Smooth muscle cell (in vitro differentiated cells): Measurements from ENCODE around the gene F2RL3. TPM values are rescaled to one million over a fixed set of nuclear protein-coding genes. Genes with fewer than 3 reads are reported as not detected.

Experiments
- DNase-seq: peaks from one replicate; lab custom pipeline; 2025; ENCODE audit not compliant: unreplicated experiment; lab: John Stamatoyannopoulos, UW
- H2AFZ ChIP-seq: fragments of 200-600 bp; sonication (generic); 2 replicates; pipeline ENCODE4 v1.6.0; 2016; ENCODE audit warnings: antibody characterized with exemption, low read depth, mild to moderate bottlenecking
- H3F3A ChIP-seq: fragments of 200-600 bp; sonication (generic); 2 replicates; pipeline ENCODE4 v1.6.0; 2017; ENCODE audit warnings: antibody characterized with exemption, low read depth
- H3K27ac ChIP-seq: fragments of 200-600 bp; sonication (generic); 2 replicates; pipeline ENCODE4 v1.5.1; 2016; ENCODE audit warnings: low read depth, mild to moderate bottlenecking
- H3K27me3 ChIP-seq: fragments of 200-600 bp; sonication (generic); 2 replicates; pipeline ENCODE4 v1.6.1; 2016; ENCODE audit warnings: low read depth, mild to moderate bottlenecking
- H3K36me3 ChIP-seq: fragments of 200-600 bp; sonication (generic); 2 replicates; pipeline ENCODE4 v1.5.1; 2016; ENCODE audit warnings: low read depth
- H3K4me1 ChIP-seq: fragments of 200-600 bp; sonication (generic); 2 replicates; pipeline ENCODE4 v1.5.1; 2016; ENCODE audit warnings: low read depth
- H3K4me2 ChIP-seq: fragments of 200-600 bp; sonication (generic); 2 replicates; pipeline ENCODE4 v1.6.0; 2016; ENCODE audit warnings: mild to moderate bottlenecking
- H3K4me3 ChIP-seq: fragments of 200-600 bp; sonication (generic); 2 replicates; pipeline ENCODE4 v1.5.1; 2016; ENCODE audit warnings: mild to moderate bottlenecking
- H3K79me2 ChIP-seq: fragments of 200-600 bp; sonication (generic); 2 replicates; pipeline ENCODE4 v1.6.0; 2016; ENCODE audit warnings: low read depth, mild to moderate bottlenecking
- H3K9ac ChIP-seq: fragments of 200-600 bp; sonication (generic); 2 replicates; pipeline ENCODE4 v1.6.0; 2016; ENCODE audit warnings: low read depth
- H3K9me3 ChIP-seq: fragments of 200-600 bp; sonication (generic); replicated peaks from 2 replicates; pipeline ENCODE4 v1.5.1; 2016; ENCODE audit warnings: low read depth
- H4K20me1 ChIP-seq: fragments of 200-600 bp; sonication (generic); 2 replicates; pipeline ENCODE4 v1.6.0; 2016; ENCODE audit warnings: low read depth
- WGBS: methylation state at CpG from one replicate; pipeline ENCODE4 v1.1.7; 2016; ENCODE audit warnings: low lambda C conversion rate; 5-methylcytosine and 5-hydroxymethylcytosine counted together
- polyA plus RNA-seq: library from polyadenylated mRNA; unstranded; fragments of >200 nt; fragmentation: Nextera tagmentation; extraction: Ambion mirVana; gene quantifications from 2 replicates; pipeline ENCODE4 v1.2.1, GENCODE V29; 2016
- total RNA-seq: library from RNA; depleted of rRNA; stranded (reverse); fragments of >200 nt; gene quantifications from 2 replicates; pipeline ENCODE4 v1.2.3, GENCODE V29; 2014
- TF ChIP-seq, protein P1 (sequence below): fragments of 200-600 bp; sonication (generic); IDR thresholded peaks from 2 replicates; pipeline ENCODE4 v1.5.1; 2017; ENCODE audit warnings: borderline replicate concordance, mild to moderate bottlenecking, antibody characterized with exemption; ENCODE audit not compliant: insufficient read depth, poor library complexity, severe bottlenecking

The F2RL3 gene
- total and polyA plus RNA-seq, 2 experiments from 2014 or later = 0.04 to 1.2 TPM

DNA sequence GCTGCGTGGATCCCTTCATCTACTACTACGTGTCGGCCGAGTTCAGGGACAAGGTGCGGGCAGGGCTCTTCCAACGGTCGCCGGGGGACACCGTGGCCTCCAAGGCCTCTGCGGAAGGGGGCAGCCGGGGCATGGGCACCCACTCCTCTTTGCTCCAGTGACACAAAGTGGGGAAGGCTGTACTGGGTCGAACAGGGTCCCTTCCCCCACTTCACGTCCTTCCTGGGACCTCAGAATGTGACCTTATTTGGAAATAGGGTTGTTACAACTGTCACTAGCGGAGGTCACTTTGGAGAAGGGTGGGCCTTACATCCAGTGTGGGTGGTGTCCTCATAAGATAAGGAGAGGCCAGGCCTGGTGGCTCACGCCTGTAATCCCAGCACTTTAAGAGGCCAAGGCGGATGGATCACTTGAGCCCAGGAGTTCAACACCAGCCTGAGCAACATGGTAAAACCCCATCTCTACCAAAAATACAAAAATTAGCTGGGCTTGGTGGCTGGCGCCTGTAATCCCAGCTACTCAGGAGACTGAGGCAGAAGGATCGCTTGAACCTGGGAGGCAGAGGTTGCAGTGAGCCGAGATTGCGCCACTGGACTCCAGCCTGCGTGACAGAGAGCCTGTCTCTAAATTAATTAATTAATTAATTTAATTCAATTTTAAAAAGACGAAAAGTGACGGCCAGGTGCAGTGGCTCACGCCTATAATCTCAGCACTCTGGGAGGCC is 1.8 kb downstream of the F2RL3 start:
- Histone ChIP-seq H3K9me3 (no peaks in the 10 kb centered on the region), H3K36me3 (no peaks in the 10 kb centered on the region), H3K4me3 (no peak overlapping the region), H3K4me1 (no peaks in the 10 kb centered on the region), H3K9ac (no peak overlapping the region), H3F3A (no peaks in the 10 kb centered on the region), H4K20me1 (no peaks in the 10 kb centered on the region), H3K79me2 (no peaks in the 10 kb centered on the region), H3K27me3 (no peaks in the 10 kb centered on the region), H2AFZ (no peak overlapping the region), H3K27ac (no peak overlapping the region), H3K4me2 (no peak overlapping the region)
- no peak for DNase-seq
- TF ChIP-seq, protein P1, sequence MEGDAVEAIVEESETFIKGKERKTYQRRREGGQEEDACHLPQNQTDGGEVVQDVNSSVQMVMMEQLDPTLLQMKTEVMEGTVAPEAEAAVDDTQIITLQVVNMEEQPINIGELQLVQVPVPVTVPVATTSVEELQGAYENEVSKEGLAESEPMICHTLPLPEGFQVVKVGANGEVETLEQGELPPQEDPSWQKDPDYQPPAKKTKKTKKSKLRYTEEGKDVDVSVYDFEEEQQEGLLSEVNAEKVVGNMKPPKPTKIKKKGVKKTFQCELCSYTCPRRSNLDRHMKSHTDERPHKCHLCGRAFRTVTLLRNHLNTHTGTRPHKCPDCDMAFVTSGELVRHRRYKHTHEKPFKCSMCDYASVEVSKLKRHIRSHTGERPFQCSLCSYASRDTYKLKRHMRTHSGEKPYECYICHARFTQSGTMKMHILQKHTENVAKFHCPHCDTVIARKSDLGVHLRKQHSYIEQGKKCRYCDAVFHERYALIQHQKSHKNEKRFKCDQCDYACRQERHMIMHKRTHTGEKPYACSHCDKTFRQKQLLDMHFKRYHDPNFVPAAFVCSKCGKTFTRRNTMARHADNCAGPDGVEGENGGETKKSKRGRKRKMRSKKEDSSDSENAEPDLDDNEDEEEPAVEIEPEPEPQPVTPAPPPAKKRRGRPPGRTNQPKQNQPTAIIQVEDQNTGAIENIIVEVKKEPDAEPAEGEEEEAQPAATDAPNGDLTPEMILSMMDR = no peak
- 84% methylated on average over 24 of the region's 24 CpGs for WGBS

DNA sequence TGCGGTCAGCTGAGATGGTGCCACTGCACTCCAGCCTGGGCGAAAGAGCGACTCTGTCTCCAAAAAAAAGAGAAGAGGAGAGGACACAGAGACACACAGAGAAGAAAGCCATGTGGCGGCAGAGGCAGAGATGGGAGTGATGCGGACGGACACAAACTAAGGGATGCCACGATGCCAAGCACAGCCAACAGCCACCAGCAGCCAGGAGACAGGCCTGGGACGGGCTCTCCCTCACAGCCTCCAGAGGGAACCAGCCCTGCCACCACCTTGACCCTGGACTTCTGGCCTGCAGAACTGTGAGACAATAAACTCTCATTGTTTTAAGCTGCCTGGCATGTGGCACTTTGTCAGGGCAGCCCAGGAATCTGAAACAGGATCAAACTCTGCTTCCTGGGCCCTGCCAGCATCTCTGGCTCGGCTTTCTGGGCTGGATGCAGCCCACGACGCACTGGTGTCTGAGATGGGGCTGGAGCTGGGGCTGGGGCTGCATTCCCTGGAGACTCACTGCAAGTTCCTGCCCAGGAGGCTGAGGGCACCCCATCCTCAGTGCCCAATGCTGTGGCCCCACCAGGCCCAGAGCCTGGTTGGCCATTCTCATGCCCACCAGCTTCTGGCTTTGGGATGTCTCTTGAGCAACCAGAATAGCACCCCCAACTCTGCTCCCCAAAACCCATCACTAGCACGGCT is 3.0 kb downstream of the F2RL3 start:
- DNase-seq = no peak
- TF ChIP-seq, protein P1 = no peak
- H2AFZ ChIP-seq = no peak overlapping the region
- no peak overlapping the region for H3K4me2 ChIP-seq
- WGBS = 94% methylated on average over 12 of the region's 12 CpGs
- no peaks in the 10 kb centered on the region for H3K27me3 ChIP-seq
- H3K79me2 ChIP-seq = no peaks in the 10 kb centered on the region
- H3K36me3 ChIP-seq = no peaks in the 10 kb centered on the region
- no peaks in the 10 kb centered on the region for H3F3A ChIP-seq
- H3K4me3 ChIP-seq = no peak overlapping the region
- H4K20me1 ChIP-seq = no peaks in the 10 kb centered on the region
- H3K9me3 ChIP-seq = no peaks in the 10 kb centered on the region
- no peak overlapping the region for H3K27ac ChIP-seq
- H3K4me1 ChIP-seq = no peaks in the 10 kb centered on the region
- no peak overlapping the region for H3K9ac ChIP-seq

DNA sequence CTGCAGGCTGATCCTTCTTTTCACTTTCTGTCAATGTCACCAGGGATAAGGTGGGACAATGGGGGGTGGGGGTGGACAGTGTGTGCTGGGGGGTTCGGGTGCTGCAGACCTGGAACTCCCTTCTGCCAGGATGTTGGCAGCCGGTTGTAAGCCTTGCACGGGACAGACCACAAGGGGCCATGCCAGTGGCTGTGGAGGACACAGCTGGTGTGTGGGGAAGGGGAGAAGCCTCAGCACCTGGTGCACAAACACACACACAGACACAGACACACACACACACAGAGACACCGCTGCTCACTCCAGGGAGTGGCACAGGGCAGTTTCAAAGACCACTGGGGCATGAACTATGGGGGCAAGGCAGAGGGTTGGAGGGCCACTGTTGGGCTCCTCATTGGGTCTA is 3.6 kb downstream of the F2RL3 start:
- Histone ChIP-seq H3K9me3 (no peaks in the 10 kb centered on the region), H2AFZ (no peak overlapping the region), H3K9ac (no peak overlapping the region), H3K4me1 (no peaks in the 10 kb centered on the region), H4K20me1 (no peaks in the 10 kb centered on the region), H3K4me2 (no peak overlapping the region), H3K36me3 (no peaks in the 10 kb centered on the region), H3F3A (no peaks in the 10 kb centered on the region), H3K27me3 (no peaks in the 10 kb centered on the region), H3K4me3 (no peak overlapping the region), H3K79me2 (no peaks in the 10 kb centered on the region), H3K27ac (no peak overlapping the region)
- WGBS = 71% methylated on average over 4 of the region's 4 CpGs
- TF ChIP-seq, protein P1 = no peak
- DNase-seq = no peak
